OCI-LY7 (cell line): Measurements from ENCODE around the gene TRMU. TPM values are rescaled to one million over a fixed set of nuclear protein-coding genes. Genes with fewer than 3 reads are reported as not detected.

ENCODE experiments used
- BruUV-seq: library from RNA; stranded (reverse); fragments of 400-500 nt; replicated peaks from 2 replicates; lab custom pipeline; 2021; lab: Mats Ljungman, UMichigan
- CTCF ChIA-PET: fragments of 300-600 bp; sonication (Branson Sonifier 250); formaldehyde crosslinking; loops from one replicate; lab custom pipeline; 2022; ENCODE audit warnings: antibody characterized with exemption; ENCODE audit not compliant: unreplicated experiment; lab: Charles Lee
- POLR2A ChIA-PET: fragments of 300-600 bp; sonication (Branson Sonifier 250); formaldehyde crosslinking; loops from one replicate; lab custom pipeline; 2022; ENCODE audit warnings: antibody characterized with exemption; lab: Charles Lee
- DNase-seq: peaks from one replicate; pipeline ENCODE4 v3.0.0-alpha.2; 2015; ENCODE audit warnings: low spot score
- H2AFZ ChIP-seq: fragments of 200-600 bp; sonication (generic), shearing (Covaris generic); 2 replicates; pipeline ENCODE4 v1.6.1; 2014; ENCODE audit warnings: mild to moderate bottlenecking, antibody characterized with exemption, low read length, moderate library complexity
- H3K27ac ChIP-seq: fragments of 200-600 bp; sonication (generic); 2 replicates; pipeline ENCODE4 v1.5.1; 2014; ENCODE audit warnings: mixed run types, low read depth, mild to moderate bottlenecking, moderate library complexity, low read length, inconsistent platforms; ENCODE audit not compliant: poor library complexity, severe bottlenecking
- H3K36me3 ChIP-seq: fragments of 200-600 bp; sonication (generic); 2 replicates; pipeline ENCODE4 v1.6.1; 2014; ENCODE audit warnings: mild to moderate bottlenecking, antibody characterized with exemption, low read length, moderate library complexity, mixed read lengths; ENCODE audit not compliant: insufficient read depth
- H3K4me1 ChIP-seq: fragments of 200-600 bp; sonication (generic); 2 replicates; pipeline ENCODE4 v1.5.1; 2014; ENCODE audit warnings: mild to moderate bottlenecking, low read length; ENCODE audit not compliant: insufficient read depth, poor library complexity, severe bottlenecking
- H3K4me2 ChIP-seq: fragments of 200-600 bp; sonication (generic); 2 replicates; pipeline ENCODE4 v1.6.1; 2014; ENCODE audit warnings: mild to moderate bottlenecking, low read length
- H3K4me3 ChIP-seq: fragments of 200-600 bp; sonication (generic); 2 replicates; pipeline ENCODE4 v1.5.1; 2014; ENCODE audit warnings: mild to moderate bottlenecking, low read depth, low read length; ENCODE audit not compliant: poor library complexity, severe bottlenecking
- H3K79me2 ChIP-seq: fragments of 200-600 bp; sonication (generic); 2 replicates; pipeline ENCODE4 v1.6.1; 2016; ENCODE audit warnings: low read depth, mild to moderate bottlenecking, low read length, moderate library complexity, mixed read lengths; ENCODE audit not compliant: insufficient read depth
- H3K9me2 ChIP-seq: fragments of 200-600 bp; sonication (generic); 2 replicates; pipeline ENCODE4 v1.6.1; 2016; ENCODE audit warnings: mild to moderate bottlenecking, low read length, mixed read lengths; ENCODE audit not compliant: insufficient read depth
- H3K9me3 ChIP-seq: fragments of 200-600 bp; sonication (generic); 2 replicates; pipeline ENCODE4 v1.6.1; 2014; ENCODE audit warnings: mild to moderate bottlenecking, mixed run types, low read length, mixed read lengths
- H4K20me1 ChIP-seq: fragments of 200-600 bp; sonication (generic); 2 replicates; pipeline ENCODE4 v1.6.1; 2014; ENCODE audit warnings: mild to moderate bottlenecking, antibody characterized with exemption, low read length, moderate library complexity, mixed read lengths; ENCODE audit not compliant: insufficient read depth
- EZH2phosphoT487 ChIP-seq: fragments of 200-600 bp; sonication (generic); IDR thresholded peaks from 2 replicates; pipeline ENCODE4 v1.6.1; 2018; ENCODE audit warnings: low read depth, borderline replicate concordance, mild to moderate bottlenecking, mixed run types, antibody characterized with exemption, low read length, moderate library complexity, mixed read lengths
- intact Hi-C: fragments of 100-400 bp; cut with micrococcal nuclease; formaldehyde crosslinking; loops from one replicate; pipeline ENCODE4 v1.10.0; 2022; ENCODE audit not compliant: unreplicated experiment
- total RNA-seq, 2 experiments: library from RNA; depleted of rRNA in 1 of 2; stranded (reverse); fragments of >200 nt in 1 of 2; shearing (Covaris generic) in 1 of 2; gene quantifications; 2 replicates each; pipeline ENCODE4 v1.2.3, GENCODE V29; 2014 to 2022
- TF ChIP-seq, protein P1 (sequence below): fragments of 200-600 bp; sonication (generic); conservative IDR thresholded peaks from 2 replicates; pipeline ENCODE4 v1.5.1; 2014; ENCODE audit warnings: mild to moderate bottlenecking, antibody characterized with exemption, low read length, moderate library complexity, mixed read lengths

Gene TRMU
- total RNA-seq, 2 experiments from 2014 or later, result 88.2 to 121 TPM

DNA sequence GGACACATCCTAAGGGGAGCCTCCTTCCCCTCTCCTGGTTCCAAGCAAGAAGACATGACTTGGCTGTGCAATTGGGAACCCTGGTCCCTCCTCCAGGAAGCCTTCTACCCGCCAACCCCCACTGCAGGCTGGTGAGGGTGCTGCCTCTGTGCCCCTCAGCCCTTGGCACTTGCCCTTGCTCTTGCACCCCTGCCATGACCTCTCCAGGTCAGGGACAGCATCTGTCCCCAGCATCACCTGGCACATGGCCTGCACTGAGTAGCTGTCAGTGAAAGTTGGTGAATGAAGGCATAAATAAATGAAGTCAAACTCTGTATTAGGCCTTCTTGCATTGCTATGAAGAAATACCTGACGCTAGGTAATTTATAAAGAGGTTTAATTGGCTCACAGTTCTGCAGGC, 40.7 kb upstream of the TRMU start:
- H3K4me2 ChIP-seq, result peak overlapping the region; percentile 84
- H3K9me2 ChIP-seq, result no peaks in the 10 kb centered on the region
- POLR2A ChIA-PET, result interaction anchor here (0.8 to 1.6 kb wide), 2 partner anchors 12 to 163 kb away, joined by 4 to 5 read pairs; no protein-coding TSS in a partner anchor
- intact Hi-C loops, result loop anchor here (5.0 to 10.0 kb wide), 2 partner anchors 172 to 260 kb away; no protein-coding TSS in a partner anchor
- DNase-seq, result no peak
- TF ChIP-seq, protein P1, sequence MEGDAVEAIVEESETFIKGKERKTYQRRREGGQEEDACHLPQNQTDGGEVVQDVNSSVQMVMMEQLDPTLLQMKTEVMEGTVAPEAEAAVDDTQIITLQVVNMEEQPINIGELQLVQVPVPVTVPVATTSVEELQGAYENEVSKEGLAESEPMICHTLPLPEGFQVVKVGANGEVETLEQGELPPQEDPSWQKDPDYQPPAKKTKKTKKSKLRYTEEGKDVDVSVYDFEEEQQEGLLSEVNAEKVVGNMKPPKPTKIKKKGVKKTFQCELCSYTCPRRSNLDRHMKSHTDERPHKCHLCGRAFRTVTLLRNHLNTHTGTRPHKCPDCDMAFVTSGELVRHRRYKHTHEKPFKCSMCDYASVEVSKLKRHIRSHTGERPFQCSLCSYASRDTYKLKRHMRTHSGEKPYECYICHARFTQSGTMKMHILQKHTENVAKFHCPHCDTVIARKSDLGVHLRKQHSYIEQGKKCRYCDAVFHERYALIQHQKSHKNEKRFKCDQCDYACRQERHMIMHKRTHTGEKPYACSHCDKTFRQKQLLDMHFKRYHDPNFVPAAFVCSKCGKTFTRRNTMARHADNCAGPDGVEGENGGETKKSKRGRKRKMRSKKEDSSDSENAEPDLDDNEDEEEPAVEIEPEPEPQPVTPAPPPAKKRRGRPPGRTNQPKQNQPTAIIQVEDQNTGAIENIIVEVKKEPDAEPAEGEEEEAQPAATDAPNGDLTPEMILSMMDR, result no peak
- no peak for TF ChIP-seq EZH2phosphoT487
- no peaks in the 10 kb centered on the region for H4K20me1 ChIP-seq
- H3K9me3 ChIP-seq, result no peaks in the 10 kb centered on the region
- peak overlapping the region; percentile 87 for H3K27ac ChIP-seq
- BruUV-seq, result no TSS peak
- peak overlapping the region; percentile 95 for H3K4me3 ChIP-seq
- H3K36me3 ChIP-seq, result peaks cover 17% of the 10 kb centered on the region
- peaks cover 26% of the 10 kb centered on the region for H3K79me2 ChIP-seq
- CTCF ChIA-PET, result no interaction called here
- H3K4me1 ChIP-seq, result peaks cover 49% of the 10 kb centered on the region
- H2AFZ ChIP-seq, result no peak overlapping the region

DNA sequence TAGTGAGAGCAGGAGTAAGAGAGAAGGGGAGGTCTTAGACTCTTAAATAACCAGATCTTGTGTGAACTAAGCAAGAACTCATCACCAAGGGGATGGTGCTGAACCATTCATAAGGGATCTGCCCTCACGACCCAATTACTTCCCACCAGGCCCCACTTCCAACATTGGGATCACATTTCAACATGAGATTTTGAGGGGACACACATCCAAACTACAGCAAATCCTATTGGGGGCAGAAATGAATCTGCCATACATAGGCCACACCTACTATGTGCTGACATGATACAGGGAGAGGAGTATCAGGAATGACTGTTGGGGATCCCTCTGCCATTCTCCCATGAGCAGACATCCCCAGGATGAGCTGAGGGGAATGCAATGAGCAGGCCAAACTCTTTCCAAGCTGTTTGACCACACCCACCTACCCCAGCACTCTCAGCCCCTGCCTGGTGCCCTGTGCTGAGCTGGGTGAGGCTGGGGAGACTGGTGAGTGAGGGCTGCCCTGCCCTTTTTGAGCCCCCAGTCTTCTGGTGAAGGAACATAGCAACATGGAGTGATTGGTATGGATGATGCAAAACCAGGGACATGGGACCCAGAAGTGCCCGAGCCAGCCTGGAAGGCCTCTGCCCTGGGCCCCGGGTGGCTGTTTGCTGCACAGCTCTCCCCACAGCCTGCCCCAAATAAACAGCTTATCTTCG, 40.1 kb upstream of the TRMU start:
- Histone ChIP-seq H3K4me3 (peak overlapping the region; percentile 95), H3K27ac (peak overlapping the region; percentile 87), H3K79me2 (peaks cover 28% of the 10 kb centered on the region), H4K20me1 (no peaks in the 10 kb centered on the region), H3K9me3 (no peaks in the 10 kb centered on the region), H3K4me2 (peak overlapping the region; percentile 84), H2AFZ (no peak overlapping the region), H3K36me3 (peaks cover 22% of the 10 kb centered on the region), H3K4me1 (peaks cover 49% of the 10 kb centered on the region), H3K9me2 (no peaks in the 10 kb centered on the region)
- TF ChIP-seq, protein P1, result no peak
- no peak for TF ChIP-seq EZH2phosphoT487
- POLR2A ChIA-PET, result interaction anchor here (1.1 to 1.8 kb wide), 3 partner anchors 9 to 46 kb away, joined by 4 to 5 read pairs (median 4); partner anchors contain the start of gene CDPF1
- CTCF ChIA-PET, result interaction anchor here (1.3 kb wide), 1 partner anchor 19 kb away, joined by 3 read pairs; no protein-coding TSS in a partner anchor
- intact Hi-C loops, result loop anchor here (5.0 to 10.0 kb wide), 2 partner anchors 173 to 261 kb away; no protein-coding TSS in a partner anchor
- peak; percentile 15 for DNase-seq
- no TSS peak for BruUV-seq
